NOMO-1 treated with DMSO at 0.1 percent for 48 hours (cell line): Measurements from ENCODE around the gene ORM1.
"Not testable (repeated sequence)": the region's sequence is repeated elsewhere in the genome, so short reads cannot be mapped to it uniquely, and the experiment has no call there.

Experiments used
- DNase-seq: peaks from one replicate; lab custom pipeline; 2025; ENCODE audit not compliant: unreplicated experiment; lab: John Stamatoyannopoulos, UW

The ORM1 gene

DNA sequence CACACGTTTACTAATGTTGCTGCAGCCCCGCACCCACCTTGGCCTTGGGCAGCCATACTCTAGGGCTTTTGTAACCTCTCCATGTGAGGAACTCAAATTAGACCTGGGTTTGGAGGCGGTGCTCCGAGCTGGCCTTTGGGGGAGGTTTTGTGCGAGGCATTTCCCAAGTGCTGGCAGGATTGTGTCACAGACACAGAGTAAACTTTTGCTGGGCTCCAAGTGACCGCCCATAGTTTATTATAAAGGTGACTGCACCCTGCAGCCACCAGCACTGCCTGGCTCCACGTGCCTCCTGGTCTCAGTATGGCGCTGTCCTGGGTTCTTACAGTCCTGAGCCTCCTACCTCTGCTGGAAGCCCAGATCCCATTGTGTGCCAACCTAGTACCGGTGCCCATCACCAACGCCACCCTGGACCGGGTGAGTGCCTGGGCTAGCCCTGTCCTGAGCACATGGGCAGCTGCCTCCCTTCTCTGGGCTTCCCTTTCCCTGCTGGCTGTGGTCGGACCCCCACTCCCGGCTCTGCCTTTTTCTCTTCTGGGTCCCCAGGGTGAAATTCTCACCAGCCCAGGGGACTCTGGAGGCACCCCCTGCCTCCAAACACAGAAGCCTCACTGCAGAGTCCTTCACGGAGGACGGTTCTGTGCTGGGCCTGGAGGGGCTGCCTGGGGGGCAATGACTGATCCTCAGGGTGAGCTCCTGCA is at the start of gene ORM1:
TSS of gene ORM1 (plus strand) at position 268 of the 701 bp plus-strand sequence. CDS start at position 304, 36 bp downstream.
- not testable (repeated sequence) for DNase-seq

GRCh38 chr9:114273461-114273881 is 49.4 kb upstream of the ORM1 start:
- DNase-seq = no peak

DNA sequence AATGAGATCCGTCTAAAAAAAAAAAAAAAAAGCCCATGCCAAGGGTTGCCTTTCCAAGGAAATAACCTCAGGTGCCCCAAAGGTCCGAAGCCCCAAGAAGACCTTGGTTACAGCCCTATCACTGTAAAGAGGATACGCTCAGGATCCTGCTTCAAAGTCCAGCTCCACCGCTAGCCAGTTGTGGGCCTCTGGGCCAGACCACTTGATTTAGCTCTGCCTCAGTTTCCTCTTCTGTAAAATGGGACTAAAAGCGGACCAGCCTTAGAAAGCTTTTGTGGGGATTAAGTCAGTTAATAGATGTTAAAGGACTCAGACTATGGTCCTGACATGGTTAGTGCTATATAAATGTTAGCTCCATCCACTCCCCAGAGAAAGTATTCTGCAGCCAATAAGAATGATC is 48.7 kb upstream of the ORM1 start:
- no peak for DNase-seq

DNA sequence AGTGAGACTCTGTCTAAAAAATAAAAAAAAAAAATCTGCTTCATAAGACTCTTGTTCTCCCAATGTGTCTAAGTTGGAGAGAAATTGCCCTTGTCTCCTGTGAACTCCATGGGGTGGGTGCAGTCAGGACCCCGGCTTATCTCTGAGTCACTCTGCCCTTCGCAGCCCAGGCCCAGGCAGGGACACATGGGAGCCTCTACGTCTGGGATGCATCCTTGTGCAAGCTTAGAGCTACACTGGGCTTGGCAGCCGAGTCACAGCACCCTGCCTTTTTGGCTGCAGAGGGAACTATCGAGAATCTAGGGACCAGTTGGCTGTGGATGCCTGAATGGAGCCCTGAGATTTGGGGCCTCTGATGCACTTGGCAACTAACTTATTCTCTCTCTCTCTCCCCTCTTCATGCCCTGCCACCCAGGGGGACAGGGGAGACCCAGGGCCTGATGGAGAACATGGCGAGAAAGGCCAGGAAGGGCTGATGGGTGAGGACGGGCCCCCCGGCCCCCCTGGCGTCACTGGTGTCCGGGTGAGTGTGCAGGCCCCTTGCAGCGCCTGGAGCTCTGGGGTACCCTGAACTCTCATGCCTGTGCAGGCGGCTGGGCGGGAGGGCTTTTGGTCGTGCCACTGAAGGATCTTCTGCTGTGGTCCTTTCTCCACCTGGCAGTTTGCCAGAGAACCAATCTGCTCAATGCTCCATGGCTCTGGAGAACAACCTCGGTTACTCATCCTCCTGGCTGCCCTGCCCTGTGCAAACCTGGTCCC is 47.5 kb upstream of the ORM1 start:
- DNase-seq = no peak

- DNase-seq = no peak
Measured at GRCh38 chr9:114276908-114277821, 45.7 kb upstream of the ORM1 start.

DNA sequence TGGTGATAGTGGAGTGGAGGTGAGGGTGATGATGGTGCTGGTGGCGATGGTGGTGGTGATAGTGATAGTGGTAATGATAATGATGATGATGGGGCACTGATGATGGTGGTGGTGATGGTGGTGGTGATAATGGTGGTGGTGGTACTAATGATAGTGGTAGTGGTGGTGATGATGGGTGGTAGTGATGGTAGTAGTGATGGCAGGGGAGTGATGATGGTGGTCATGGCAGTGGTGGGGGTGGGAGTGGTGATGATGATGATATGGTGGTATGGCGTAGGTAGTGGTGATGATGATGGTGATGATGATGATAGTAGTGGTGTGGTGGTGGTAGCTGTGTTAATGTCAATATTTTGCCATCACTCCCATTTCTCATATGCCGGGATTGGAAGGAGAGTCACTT is 44.5 kb upstream of the ORM1 start:
- DNase-seq = no peak

DNA sequence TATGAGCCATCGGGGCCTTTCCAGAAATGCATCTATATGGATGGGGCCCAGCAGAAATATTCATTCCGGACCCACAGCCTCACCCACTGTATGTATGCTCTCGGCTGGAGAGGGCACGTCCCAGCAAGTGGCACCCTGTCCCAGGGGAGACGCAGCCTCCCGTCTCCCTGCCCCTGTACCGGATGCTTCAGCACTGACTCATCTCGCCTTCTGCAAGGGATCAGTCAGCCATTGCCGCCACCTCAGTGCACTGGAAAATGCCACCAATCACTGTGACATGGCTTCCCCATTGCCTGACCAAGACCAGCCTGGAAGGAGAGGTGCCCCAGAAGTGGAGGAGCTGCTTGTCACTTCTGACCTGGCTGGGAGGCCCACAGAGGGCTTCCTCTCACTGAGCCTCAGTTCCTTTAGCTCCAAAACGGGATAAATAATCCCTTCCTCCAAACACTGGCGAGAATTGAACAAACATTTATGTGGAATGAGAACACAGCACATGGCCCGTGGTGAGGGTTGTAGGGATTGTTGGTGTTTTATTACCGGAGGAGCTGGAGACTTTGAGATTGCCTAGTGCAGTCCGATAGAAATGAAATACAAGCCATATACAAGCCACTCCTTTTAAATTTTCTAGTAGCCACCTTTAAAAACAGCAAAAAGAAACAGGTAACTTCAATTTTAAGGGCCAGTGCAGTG is 43.9 kb upstream of the ORM1 start:
- no peak for DNase-seq

- DNase-seq = no peak
Measured at GRCh38 chr9:114279693-114280092, 43.2 kb upstream of the ORM1 start.

DNA sequence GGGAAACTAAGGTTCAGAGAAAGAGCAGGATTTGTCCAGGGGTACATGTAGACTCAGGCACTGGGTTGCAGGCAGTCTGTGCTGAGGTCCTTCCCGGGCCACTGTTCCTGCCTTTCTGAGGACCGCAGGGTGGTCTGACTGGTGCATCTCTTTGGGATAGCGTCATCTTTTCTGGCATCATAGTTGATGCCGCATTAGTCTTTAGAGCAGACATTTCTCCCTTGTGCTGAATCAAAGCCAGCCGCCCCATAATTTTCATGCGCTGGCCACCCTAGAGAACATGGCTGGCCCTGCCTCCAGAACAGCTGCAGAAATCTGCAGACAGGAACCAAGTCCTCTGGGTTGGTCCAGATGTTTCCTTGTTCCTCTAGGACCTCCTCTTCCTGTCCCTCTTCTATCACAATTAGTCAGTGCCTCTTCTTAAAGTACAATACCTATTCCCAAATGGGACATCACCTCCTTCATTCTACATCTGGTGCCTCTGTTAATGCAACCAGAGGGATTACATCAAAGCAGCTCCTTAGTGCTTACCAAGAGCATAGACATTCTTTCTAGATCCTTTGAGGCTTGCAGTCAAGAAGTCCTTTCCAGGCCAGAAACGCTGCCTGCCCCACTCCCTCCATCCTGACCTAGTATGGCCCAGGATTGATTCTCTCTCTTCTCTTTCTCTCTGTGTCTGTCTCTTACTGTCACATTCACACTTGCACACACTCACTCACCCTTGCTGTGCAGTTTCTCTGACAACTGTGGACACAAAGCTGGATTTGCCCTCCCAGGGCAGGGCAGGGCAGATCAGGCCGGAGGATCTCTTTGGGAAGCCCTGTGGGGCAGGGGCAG is 42.0 kb upstream of the ORM1 start:
- no peak for DNase-seq

DNA sequence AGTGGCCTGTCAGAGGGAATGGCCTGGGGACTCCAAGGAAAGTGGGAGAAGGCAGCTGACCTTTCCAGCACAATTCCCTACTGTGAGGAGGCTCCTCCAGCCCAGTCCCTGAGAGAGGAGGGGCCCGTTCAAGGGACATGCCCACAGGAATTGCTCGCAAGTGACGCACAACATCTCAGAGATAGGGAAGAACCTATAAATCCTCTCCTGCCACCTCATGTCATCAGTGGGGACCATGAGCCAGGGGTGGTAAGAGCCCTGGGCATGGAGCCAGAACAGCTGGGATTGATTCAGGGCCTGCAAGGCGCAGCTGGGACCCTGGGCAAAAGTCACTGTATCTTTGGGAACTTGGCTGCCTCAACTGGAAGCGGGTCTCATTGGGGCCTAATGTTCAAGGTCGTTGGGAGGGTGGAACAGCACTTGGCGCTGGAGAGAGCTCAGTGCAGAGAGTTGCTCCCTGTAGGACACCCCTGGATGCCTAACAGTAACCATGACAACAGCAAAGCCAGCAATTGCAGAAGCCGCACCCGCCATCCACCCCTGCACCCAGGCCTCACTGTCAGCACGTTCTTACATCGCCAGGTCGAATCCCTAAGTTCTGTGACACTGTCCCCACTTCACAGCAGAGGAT is 41.3 kb upstream of the ORM1 start:
- DNase-seq = no peak

DNA sequence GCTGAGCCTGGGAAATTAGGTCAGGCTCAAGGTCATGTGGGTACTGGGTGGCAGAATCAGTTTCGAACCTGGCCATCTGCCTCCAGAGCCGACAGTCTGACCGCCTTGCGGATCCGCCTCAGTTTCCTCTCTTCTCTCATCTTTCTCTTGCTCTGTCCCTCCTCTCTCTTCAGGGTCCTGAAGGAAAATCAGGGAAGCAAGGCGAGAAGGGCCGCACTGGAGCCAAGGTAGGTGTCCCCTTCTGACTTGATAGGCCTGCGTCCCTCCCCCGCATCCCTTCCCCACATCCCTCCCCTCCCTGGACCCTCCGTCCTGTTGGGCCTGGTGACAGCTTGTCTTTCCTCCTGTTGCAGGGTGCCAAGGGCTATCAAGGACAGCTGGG is 40.8 kb upstream of the ORM1 start:
- DNase-seq = no peak

DNA sequence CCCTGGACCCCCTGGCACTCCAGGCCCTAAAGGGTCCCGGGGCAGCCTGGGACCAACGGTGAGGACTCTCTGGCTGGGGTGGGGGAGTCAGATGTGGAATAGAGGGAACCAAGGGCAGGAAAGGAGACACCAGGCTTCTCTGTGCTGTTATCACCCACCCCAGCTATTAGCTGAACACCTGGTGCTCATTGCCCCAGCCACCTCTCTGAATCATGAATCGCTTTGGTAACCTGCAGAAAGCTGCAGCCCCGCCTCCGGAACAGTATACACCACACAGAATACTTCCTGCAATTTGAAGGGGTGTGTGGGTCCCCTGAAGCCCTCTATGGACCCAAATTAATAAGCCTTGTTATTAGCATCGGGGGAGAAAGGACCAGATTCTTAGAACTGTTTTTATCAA is 40.4 kb upstream of the ORM1 start:
- no peak for DNase-seq

GRCh38 chr9:114282926-114283325 is 40.0 kb upstream of the ORM1 start:
- peak; percentile 73 for DNase-seq

- no peak for DNase-seq
Measured at GRCh38 chr9:114283551-114284111, 39.3 kb upstream of the ORM1 start.

- DNase-seq = no peak
Measured at GRCh38 chr9:114284316-114285060, 38.4 kb upstream of the ORM1 start.

- no peak for DNase-seq
Measured at GRCh38 chr9:114285166-114285867, 37.6 kb upstream of the ORM1 start.

DNA sequence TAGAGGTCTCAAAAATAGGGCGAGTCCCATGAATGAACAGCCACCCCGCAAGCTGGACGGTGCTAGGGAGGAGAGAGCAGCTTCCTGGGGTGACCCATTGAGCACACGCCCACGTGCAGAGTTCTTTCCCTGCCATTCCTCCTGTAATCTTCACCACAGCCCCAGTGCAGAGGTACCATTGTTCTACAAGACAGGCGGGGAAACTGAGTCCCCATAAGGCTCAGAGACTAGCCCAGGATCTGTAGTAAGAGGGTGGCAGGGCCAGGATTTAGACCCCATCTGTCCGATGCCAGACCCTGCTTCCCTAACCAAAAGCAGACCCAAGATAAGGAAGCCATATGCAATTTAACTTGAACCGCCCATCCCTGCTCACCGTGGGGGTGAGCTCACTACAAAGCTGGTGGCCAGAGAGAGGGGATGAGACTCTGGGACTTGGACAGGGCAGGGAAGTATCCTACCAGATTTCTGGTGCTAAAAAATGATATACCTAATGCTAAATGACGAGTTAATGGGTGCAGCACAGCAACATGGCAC is 36.7 kb upstream of the ORM1 start:
- DNase-seq = no peak
